Measurements from ENCODE around the gene DKK3.

DKK3 gene

GRCh38 chr11:11984563-11984962, 23.9 kb downstream of the DKK3 start:
- Histone ChIP-seq H3K4me1 (ENCODE audit: control insufficient read depth, insufficient read depth, low read length) (peaks cover 28% of the 10 kb centered on the region), H3K36me3 (ENCODE audit: control insufficient read depth, insufficient read depth, low read length) (no peaks in the 10 kb centered on the region), H3K9ac (ENCODE audit: low read length) (no peak overlapping the region), H3K4me3 (ENCODE audit: low read length) (no peak overlapping the region), H3K27me3 (ENCODE audit: control insufficient read depth, insufficient read depth, low read length) (no peaks in the 10 kb centered on the region), H3K9me3 (ENCODE audit: control insufficient read depth, low read length) (no peaks in the 10 kb centered on the region)

GRCh38 chr11:11983427-11983826, 25.0 kb downstream of the DKK3 start:
- Histone ChIP-seq H3K27me3 (ENCODE audit: control insufficient read depth, insufficient read depth, low read length) (no peaks in the 10 kb centered on the region), H3K9ac (ENCODE audit: low read length) (no peak overlapping the region), H3K4me1 (ENCODE audit: control insufficient read depth, insufficient read depth, low read length) (peaks cover 34% of the 10 kb centered on the region), H3K36me3 (ENCODE audit: control insufficient read depth, insufficient read depth, low read length) (no peaks in the 10 kb centered on the region), H3K4me3 (ENCODE audit: low read length) (no peak overlapping the region), H3K9me3 (ENCODE audit: control insufficient read depth, low read length) (no peaks in the 10 kb centered on the region)

- Histone ChIP-seq H3K27me3 (ENCODE audit: control insufficient read depth, insufficient read depth, low read length) (no peaks in the 10 kb centered on the region), H3K36me3 (ENCODE audit: control insufficient read depth, insufficient read depth, low read length) (no peaks in the 10 kb centered on the region), H3K4me3 (ENCODE audit: low read length) (no peak overlapping the region), H3K9me3 (ENCODE audit: control insufficient read depth, low read length) (no peaks in the 10 kb centered on the region), H3K4me1 (ENCODE audit: control insufficient read depth, insufficient read depth, low read length) (peaks cover 30% of the 10 kb centered on the region), H3K9ac (ENCODE audit: low read length) (no peak overlapping the region)
Measured at GRCh38 chr11:11982975-11983374, 25.5 kb downstream of the DKK3 start.

GRCh38 chr11:11982461-11982860, 26.0 kb downstream of the DKK3 start:
- Histone ChIP-seq H3K36me3 (ENCODE audit: control insufficient read depth, insufficient read depth, low read length) (no peaks in the 10 kb centered on the region), H3K9ac (ENCODE audit: low read length) (no peak overlapping the region), H3K4me1 (ENCODE audit: control insufficient read depth, insufficient read depth, low read length) (peaks cover 28% of the 10 kb centered on the region), H3K27me3 (ENCODE audit: control insufficient read depth, insufficient read depth, low read length) (no peaks in the 10 kb centered on the region), H3K4me3 (ENCODE audit: low read length) (no peak overlapping the region), H3K9me3 (ENCODE audit: control insufficient read depth, low read length) (no peaks in the 10 kb centered on the region)

- no peak overlapping the region for H3K4me3 ChIP-seq (ENCODE audit: low read length)
- H3K4me1 ChIP-seq (ENCODE audit: control insufficient read depth, insufficient read depth, low read length) = peaks cover 28% of the 10 kb centered on the region
- no peaks in the 10 kb centered on the region for H3K27me3 ChIP-seq (ENCODE audit: control insufficient read depth, insufficient read depth, low read length)
- no peak overlapping the region for H3K9ac ChIP-seq (ENCODE audit: low read length)
- no peaks in the 10 kb centered on the region for H3K9me3 ChIP-seq (ENCODE audit: control insufficient read depth, low read length)
- no peaks in the 10 kb centered on the region for H3K36me3 ChIP-seq (ENCODE audit: control insufficient read depth, insufficient read depth, low read length)
Measured at GRCh38 chr11:11981840-11982239, 26.6 kb downstream of the DKK3 start.

- no peaks in the 10 kb centered on the region for H3K36me3 ChIP-seq (ENCODE audit: control insufficient read depth, insufficient read depth, low read length)
- H3K27me3 ChIP-seq (ENCODE audit: control insufficient read depth, insufficient read depth, low read length) = no peaks in the 10 kb centered on the region
- no peak overlapping the region for H3K9ac ChIP-seq (ENCODE audit: low read length)
- H3K4me1 ChIP-seq (ENCODE audit: control insufficient read depth, insufficient read depth, low read length) = peaks cover 33% of the 10 kb centered on the region
- H3K9me3 ChIP-seq (ENCODE audit: control insufficient read depth, low read length) = no peaks in the 10 kb centered on the region
- H3K4me3 ChIP-seq (ENCODE audit: low read length) = no peak overlapping the region
Measured at GRCh38 chr11:11981364-11981763, 27.1 kb downstream of the DKK3 start.

GRCh38 chr11:11980841-11981308, 27.6 kb downstream of the DKK3 start:
- H3K9ac ChIP-seq (ENCODE audit: low read length) = no peak overlapping the region
- H3K4me1 ChIP-seq (ENCODE audit: control insufficient read depth, insufficient read depth, low read length) = peaks cover 38% of the 10 kb centered on the region
- H3K36me3 ChIP-seq (ENCODE audit: control insufficient read depth, insufficient read depth, low read length) = no peaks in the 10 kb centered on the region
- no peak overlapping the region for H3K4me3 ChIP-seq (ENCODE audit: low read length)
- no peaks in the 10 kb centered on the region for H3K27me3 ChIP-seq (ENCODE audit: control insufficient read depth, insufficient read depth, low read length)
- no peaks in the 10 kb centered on the region for H3K9me3 ChIP-seq (ENCODE audit: control insufficient read depth, low read length)

GRCh38 chr11:11980200-11980599, 28.2 kb downstream of the DKK3 start:
- Histone ChIP-seq H3K4me1 (ENCODE audit: control insufficient read depth, insufficient read depth, low read length) (peaks cover 44% of the 10 kb centered on the region), H3K36me3 (ENCODE audit: control insufficient read depth, insufficient read depth, low read length) (no peaks in the 10 kb centered on the region), H3K9me3 (ENCODE audit: control insufficient read depth, low read length) (no peaks in the 10 kb centered on the region), H3K27me3 (ENCODE audit: control insufficient read depth, insufficient read depth, low read length) (no peaks in the 10 kb centered on the region), H3K4me3 (ENCODE audit: low read length) (no peak overlapping the region), H3K9ac (ENCODE audit: low read length) (no peak overlapping the region)

- Histone ChIP-seq H3K27me3 (ENCODE audit: control insufficient read depth, insufficient read depth, low read length) (no peaks in the 10 kb centered on the region), H3K4me1 (ENCODE audit: control insufficient read depth, insufficient read depth, low read length) (peaks cover 49% of the 10 kb centered on the region), H3K4me3 (ENCODE audit: low read length) (no peak overlapping the region), H3K9me3 (ENCODE audit: control insufficient read depth, low read length) (no peaks in the 10 kb centered on the region), H3K36me3 (ENCODE audit: control insufficient read depth, insufficient read depth, low read length) (no peaks in the 10 kb centered on the region), H3K9ac (ENCODE audit: low read length) (peak overlapping the region; percentile 32)
Measured at GRCh38 chr11:11979488-11980117, 28.8 kb downstream of the DKK3 start.

GRCh38 chr11:11978792-11979487, 29.5 kb downstream of the DKK3 start:
- no peak overlapping the region for H3K4me3 ChIP-seq (ENCODE audit: low read length)
- peaks cover 50% of the 10 kb centered on the region for H3K4me1 ChIP-seq (ENCODE audit: control insufficient read depth, insufficient read depth, low read length)
- no peaks in the 10 kb centered on the region for H3K27me3 ChIP-seq (ENCODE audit: control insufficient read depth, insufficient read depth, low read length)
- H3K9me3 ChIP-seq (ENCODE audit: control insufficient read depth, low read length) = no peaks in the 10 kb centered on the region
- no peaks in the 10 kb centered on the region for H3K36me3 ChIP-seq (ENCODE audit: control insufficient read depth, insufficient read depth, low read length)
- peak overlapping the region; percentile 32 for H3K9ac ChIP-seq (ENCODE audit: low read length)

GRCh38 chr11:11978098-11978637, 30.3 kb downstream of the DKK3 start:
- Histone ChIP-seq H3K27me3 (ENCODE audit: control insufficient read depth, insufficient read depth, low read length) (no peaks in the 10 kb centered on the region), H3K9ac (ENCODE audit: low read length) (no peak overlapping the region), H3K4me1 (ENCODE audit: control insufficient read depth, insufficient read depth, low read length) (peaks cover 57% of the 10 kb centered on the region)

GRCh38 chr11:11977206-11977938, 31.1 kb downstream of the DKK3 start:
- Histone ChIP-seq H3K9me3 (ENCODE audit: control insufficient read depth, low read length) (no peaks in the 10 kb centered on the region), H3K27me3 (ENCODE audit: control insufficient read depth, insufficient read depth, low read length) (no peaks in the 10 kb centered on the region), H3K9ac (ENCODE audit: low read length) (no peak overlapping the region), H3K4me1 (ENCODE audit: control insufficient read depth, insufficient read depth, low read length) (peaks cover 60% of the 10 kb centered on the region), H3K36me3 (ENCODE audit: control insufficient read depth, insufficient read depth, low read length) (no peaks in the 10 kb centered on the region), H3K4me3 (ENCODE audit: low read length) (no peak overlapping the region)

More at GRCh38 chr11:11978098-11978637, 30.3 kb downstream of the DKK3 start:
- no peaks in the 10 kb centered on the region for H3K36me3 ChIP-seq (ENCODE audit: control insufficient read depth, insufficient read depth, low read length)
- no peaks in the 10 kb centered on the region for H3K9me3 ChIP-seq (ENCODE audit: control insufficient read depth, low read length)
- no peak overlapping the region for H3K4me3 ChIP-seq (ENCODE audit: low read length)
